ENCODE data around the gene PINLYP. TPM values are rescaled to one million over a fixed set of nuclear protein-coding genes. Genes with fewer than 3 reads are reported as not detected.

Gene PINLYP
- total and polyA plus RNA-seq, 2 donors (not counting 3 experiments of a cell fraction or from before 2014, with no cell fraction given), result 5.5 TPM

- dilution Hi-C loops (cut with MboI; ENCODE audit: extremely low pct_ligation_motif_present, low sequenced_read_pairs) (no loop called here), intact Hi-C loops (cut with micrococcal nuclease) (no loop called here)
- no peaks in the 10 kb centered on the region for H3K27me3 ChIP-seq (ENCODE audit: control insufficient read depth in 2 of 2, insufficient read depth in 2 of 2, low read length in 2 of 2)
- H3K36me3 ChIP-seq (ENCODE audit: control insufficient read depth in 2 of 2, extremely low read depth in 1 of 2, insufficient read depth in 2 of 2, low read length in 2 of 2), result peaks cover 9 to 27% of the 10 kb centered on the region in 2 experiments
- H3K9ac ChIP-seq (replicated peaks; ENCODE audit: extremely low read depth, insufficient read depth, low read length), result no peak overlapping the region
- H3K4me1 ChIP-seq (ENCODE audit: control insufficient read depth, extremely low read depth, insufficient read depth, low read length), result peaks cover 5% of the 10 kb centered on the region
- no peaks in the 10 kb centered on the region for H3K9me1 ChIP-seq (replicated peaks; ENCODE audit: control insufficient read depth, extremely low read depth, insufficient read depth, low read length)
- TF ChIP-seq POLR2AphosphoS5 (IDR thresholded peaks at IDR 0.05; ENCODE audit: insufficient read depth, low read depth, low read length) (no peak), CTCF (IDR thresholded peaks at IDR 0.05; ENCODE audit: extremely low read depth in 1 of 2, insufficient read depth in 1 of 2, low read depth in 1 of 2, low read length in 2 of 2) (no peak), JUN (IDR thresholded peaks at IDR 0.05; ENCODE audit: borderline replicate concordance, insufficient read depth, insufficient read length, low read depth) (no peak), MYC (IDR thresholded peaks at IDR 0.05; ENCODE audit: low read depth, low read length) (no peak), MAX (IDR thresholded peaks at IDR 0.05; ENCODE audit: insufficient read depth, insufficient read length) (no peak), FOS (IDR thresholded peaks at IDR 0.05; ENCODE audit: borderline replicate concordance, insufficient read depth, low read length) (no peak), EZH2 (IDR thresholded peaks at IDR 0.05; ENCODE audit: borderline replicate concordance, low read depth, low read length, severe bottlenecking) (no peak), POLR2A (IDR thresholded peaks at IDR 0.05; ENCODE audit: low read depth, low read length) (no peak), GATA2 (IDR thresholded peaks at IDR 0.05; ENCODE audit: insufficient read depth, insufficient read length, low read depth, low read length) (no peak)
- no peak overlapping the region for H3K4me2 ChIP-seq (ENCODE audit: insufficient read depth, low read length)
- H3K4me3 ChIP-seq (replicated peaks in 1 of 3; ENCODE audit: insufficient read depth in 1 of 3, low read depth in 1 of 3, low read length in 3 of 3), result no peak overlapping the region
- no peaks in the 10 kb centered on the region for H3K9me3 ChIP-seq (replicated peaks; ENCODE audit: control insufficient read depth, insufficient read depth, low read length)
- no peak overlapping the region for H2AFZ ChIP-seq (ENCODE audit: low read depth, low read length)
- DNase-seq (ENCODE audit: low read depth, low spot score) (no peak), FAIRE-seq (no peak)
- peaks cover 12% of the 10 kb centered on the region for H3K79me2 ChIP-seq (ENCODE audit: control insufficient read depth, insufficient read depth, low read length)
- no TSS peak for BruUV-seq (replicated peaks)
- no peak overlapping the region for H3K27ac ChIP-seq (ENCODE audit: insufficient read depth, low read depth, low read length)
- no peaks in the 10 kb centered on the region for H4K20me1 ChIP-seq (replicated peaks; ENCODE audit: control insufficient read depth, extremely low read depth, insufficient read depth, low read length)
- ChIA-PET POLR2A (interaction anchor here (0.6 kb wide), 1 partner anchor 27 kb away, joined by 4 read pairs; no protein-coding TSS in a partner anchor), CTCF (interaction anchor here (1.6 kb wide), 1 partner anchor 35 kb away, joined by 8 read pairs; no protein-coding TSS in a partner anchor)
Measured at GRCh38 chr19:43589678-43590077, 14.1 kb downstream of the PINLYP start.

Data from endothelial cell of umbilical vein (primary cell).